CD4-positive, alpha-beta T cell treated with Interleukin-6 for 4 hours (primary cell): Measurements from ENCODE around the gene CRYGA.
"Not testable (repeated sequence)": the region's sequence is repeated elsewhere in the genome, so short reads cannot be mapped to it uniquely, and the experiment has no call there.

ENCODE experiments used
- DNase-seq: peaks from one replicate; pipeline ENCODE4 v3.0.0-alpha.2; 2020; ENCODE audit warnings: mixed read lengths

The CRYGA gene

GRCh38 chr2:208164951-208165755 is 1.8 kb upstream of the CRYGA start:
- DNase-seq: no peak

DNA sequence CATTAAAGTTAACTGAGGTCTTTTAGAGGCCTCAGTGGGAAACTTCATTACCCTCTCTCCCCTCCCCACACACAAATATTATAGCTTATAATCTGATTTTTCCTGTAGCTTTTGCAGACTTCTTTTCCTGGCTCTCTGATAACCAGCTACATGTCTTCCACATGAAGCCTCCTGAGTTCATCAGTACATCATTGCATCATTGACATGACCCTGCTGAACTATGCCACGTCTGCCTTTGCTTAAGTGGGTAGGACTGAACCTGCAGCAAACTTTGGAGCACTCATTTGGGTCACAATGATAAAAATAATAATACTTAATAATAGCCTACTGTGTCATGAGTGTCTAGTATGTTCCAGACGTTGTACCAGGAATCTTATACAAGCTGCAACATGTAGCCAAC is 7.0 kb downstream of the CRYGA start:
- DNase-seq: no peak

- DNase-seq: no peak
Measured at GRCh38 chr2:208153156-208153555, 10.2 kb downstream of the CRYGA start.

GRCh38 chr2:208150956-208151355 is 12.4 kb downstream of the CRYGA start:
- DNase-seq: no peak

GRCh38 chr2:208150094-208150493 is 13.3 kb downstream of the CRYGA start:
- DNase-seq: no peak

DNA sequence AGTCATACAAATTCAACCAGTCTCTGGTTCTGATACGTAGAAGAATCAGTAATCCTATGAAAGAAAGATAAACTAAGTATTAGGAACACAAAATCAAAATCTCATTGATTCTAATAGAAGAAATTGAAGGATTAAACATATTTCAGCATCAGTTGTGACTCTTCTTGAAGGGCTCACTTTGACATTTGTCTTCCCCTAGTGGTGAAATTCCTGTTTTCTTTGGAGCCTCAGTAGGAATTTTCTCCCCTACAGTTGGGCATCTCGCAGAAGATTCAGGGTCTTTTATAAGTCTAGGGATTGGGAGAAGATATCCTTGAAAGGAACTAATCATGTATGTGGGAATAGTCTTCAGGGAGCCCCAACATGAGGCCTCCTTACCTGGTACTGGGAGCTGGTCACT is 14.6 kb downstream of the CRYGA start:
- DNase-seq: no peak

DNA sequence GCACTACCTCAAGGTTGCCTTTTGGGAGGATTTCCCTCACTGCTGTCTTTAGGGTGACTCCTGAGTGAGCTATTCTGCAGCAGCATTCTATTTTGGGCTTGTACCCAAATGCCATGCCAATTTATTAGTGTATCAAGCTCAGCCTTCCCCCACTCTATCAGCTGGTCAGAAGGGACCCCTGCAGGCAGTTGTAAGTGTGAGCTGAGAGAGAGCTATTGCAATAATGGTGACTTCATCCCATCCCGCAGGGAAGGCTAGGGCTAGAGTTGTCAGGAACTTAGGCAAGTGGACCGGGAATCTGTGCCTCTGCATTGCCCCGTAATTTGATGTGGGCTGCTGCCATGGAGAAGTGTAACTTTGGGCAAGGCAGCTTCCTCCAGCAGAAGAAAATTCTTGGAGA is 15.6 kb downstream of the CRYGA start:
- no peak for DNase-seq

- DNase-seq: no peak
Measured at GRCh38 chr2:208147008-208147407, 16.4 kb downstream of the CRYGA start.

GRCh38 chr2:208146006-208146405 is 17.4 kb downstream of the CRYGA start, which contains the start of gene CRYGB:
Gene CRYGB, minus strand, starts transcription at chr2:208146158. Its CDS starts 38 bp downstream, at chr2:208146120.
- no peak for DNase-seq

DNA sequence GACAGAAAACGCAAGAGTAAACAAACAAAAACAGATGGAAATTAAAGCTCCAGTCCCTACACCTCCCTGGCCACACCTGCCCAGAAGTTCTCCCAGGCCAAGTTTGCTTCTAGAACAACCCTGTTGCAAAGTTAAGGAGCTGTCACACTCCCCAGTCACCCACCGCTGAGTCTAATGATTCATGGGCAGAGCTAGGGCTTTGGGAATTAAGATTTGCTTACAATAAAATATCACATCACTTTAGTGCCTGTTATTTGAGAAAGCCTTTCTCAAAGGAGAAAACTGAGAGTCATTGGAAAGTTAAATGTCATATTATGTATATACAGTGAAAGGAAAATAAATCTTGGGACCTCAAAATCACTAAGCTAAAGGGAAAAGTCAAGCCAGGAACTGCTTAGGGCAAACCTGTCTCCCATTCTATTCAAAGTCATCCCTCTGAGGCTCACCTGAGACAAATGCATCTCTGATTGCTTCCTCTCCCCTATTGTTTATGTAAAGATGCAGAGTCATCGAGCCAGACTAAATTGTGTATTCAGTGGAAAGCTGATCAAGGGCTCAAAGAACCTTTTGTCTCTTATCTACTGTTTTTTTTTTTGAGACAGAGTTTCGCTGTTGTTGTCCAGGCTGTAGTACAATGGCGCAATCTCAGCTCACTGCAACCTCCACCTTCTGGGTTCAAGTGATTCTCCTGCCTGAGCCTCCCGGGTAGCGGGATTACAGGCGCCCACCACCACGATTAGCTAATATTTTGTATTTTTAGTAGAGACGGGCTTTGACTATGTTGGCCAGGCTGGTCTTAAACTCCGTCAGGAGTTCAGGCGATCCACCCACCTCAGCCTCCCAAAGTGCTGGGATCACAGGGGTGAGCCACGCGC is 20.2 kb downstream of the CRYGA start:
- DNase-seq: no peak

DNA sequence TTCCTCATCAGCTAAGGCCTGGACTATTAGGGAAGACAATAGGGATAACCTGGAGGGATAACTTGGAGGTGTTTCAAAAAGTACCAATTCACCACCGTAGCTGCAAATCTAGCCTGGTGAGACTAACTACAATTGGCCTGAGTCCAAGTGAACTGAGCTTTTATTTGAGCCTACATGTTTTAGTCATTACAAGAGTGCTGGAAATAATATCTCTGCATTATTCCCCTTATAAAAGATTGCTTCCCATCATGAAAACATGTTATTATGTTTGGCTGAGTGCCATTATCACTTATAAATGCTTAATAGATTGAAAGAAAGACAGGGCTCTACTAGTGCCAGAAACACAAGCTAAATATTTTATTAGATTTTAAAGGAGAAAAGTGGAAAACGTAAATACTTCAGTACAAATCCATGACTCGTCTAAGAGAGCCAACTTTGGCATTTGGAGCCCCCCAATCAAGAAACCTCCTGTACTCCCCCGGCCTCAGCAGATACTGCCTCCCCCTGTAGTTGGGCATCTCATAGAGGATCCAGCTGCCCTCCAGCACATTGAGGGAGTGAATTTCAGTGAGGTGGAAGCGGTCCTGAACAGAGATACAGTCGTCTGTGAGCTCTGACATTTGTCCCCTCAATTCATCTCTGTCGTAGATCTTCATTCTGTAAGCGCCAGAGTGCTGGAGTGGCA is 21.0 kb downstream of the CRYGA start:
- DNase-seq: no peak

DNA sequence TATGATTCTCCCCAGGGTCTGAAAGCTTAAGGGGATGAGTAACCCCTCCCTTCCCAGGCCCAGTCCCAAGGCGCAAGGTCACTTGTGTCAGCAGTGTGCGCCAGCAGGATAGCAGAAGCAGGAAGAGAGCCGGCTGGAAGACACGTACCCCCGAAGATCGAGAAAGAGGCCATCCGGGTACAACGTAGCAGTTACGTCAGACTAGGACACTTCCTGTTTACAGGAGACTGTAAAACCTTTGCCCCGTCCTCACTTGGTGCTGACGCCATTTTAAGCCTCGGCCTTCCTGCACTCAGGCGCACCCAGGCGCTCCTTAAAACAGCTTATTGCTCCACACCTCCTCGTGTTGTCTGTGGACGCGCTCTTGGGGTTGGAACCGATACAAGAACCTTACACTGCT is 23.9 kb downstream of the CRYGA start:
- no peak for DNase-seq

DNA sequence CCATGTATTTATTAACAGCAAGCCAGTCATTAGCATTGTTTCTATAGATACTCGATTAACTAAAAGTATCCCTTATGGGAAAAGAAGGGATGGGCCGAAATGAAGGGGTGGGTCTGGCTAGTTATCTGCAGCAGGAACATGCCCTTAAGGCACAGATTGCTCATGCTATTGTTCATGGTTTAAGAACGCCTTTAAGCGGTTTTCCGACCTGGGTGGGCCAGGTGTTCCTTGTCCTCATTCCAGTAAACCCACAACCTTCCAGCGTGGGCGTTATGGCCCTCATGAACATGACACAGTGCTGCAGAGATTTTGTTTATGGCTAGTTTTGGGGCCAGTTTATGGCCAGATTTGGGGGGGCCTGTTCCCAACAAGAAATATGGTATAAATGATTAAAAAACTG is 25.1 kb downstream of the CRYGA start:
- not testable (repeated sequence) for DNase-seq

DNA sequence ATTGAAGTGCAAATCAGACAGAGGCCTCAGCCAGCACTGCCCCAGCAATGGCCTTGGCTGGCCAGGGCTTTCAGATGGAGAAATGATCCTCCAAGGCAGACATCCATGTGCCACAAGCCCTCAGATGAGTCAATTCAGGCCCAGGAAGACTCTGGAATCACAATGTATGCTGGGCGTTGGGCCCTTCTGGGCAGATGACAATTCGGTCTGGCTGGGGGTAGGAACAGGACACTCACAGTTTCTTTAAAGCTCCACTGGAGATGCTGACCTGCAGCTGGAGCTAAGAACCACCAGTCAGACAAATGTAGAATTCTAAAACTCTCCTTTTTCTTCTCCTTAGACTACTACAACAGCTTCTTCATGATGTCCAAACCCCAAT is 26.7 kb downstream of the CRYGA start:
- no peak for DNase-seq

- no peak for DNase-seq
Measured at GRCh38 chr2:208135794-208136715, 27.3 kb downstream of the CRYGA start.

- no peak for DNase-seq
Measured at GRCh38 chr2:208134928-208135586, 28.3 kb downstream of the CRYGA start.

GRCh38 chr2:208130712-208131110 is 32.7 kb downstream of the CRYGA start:
- DNase-seq: no peak

DNA sequence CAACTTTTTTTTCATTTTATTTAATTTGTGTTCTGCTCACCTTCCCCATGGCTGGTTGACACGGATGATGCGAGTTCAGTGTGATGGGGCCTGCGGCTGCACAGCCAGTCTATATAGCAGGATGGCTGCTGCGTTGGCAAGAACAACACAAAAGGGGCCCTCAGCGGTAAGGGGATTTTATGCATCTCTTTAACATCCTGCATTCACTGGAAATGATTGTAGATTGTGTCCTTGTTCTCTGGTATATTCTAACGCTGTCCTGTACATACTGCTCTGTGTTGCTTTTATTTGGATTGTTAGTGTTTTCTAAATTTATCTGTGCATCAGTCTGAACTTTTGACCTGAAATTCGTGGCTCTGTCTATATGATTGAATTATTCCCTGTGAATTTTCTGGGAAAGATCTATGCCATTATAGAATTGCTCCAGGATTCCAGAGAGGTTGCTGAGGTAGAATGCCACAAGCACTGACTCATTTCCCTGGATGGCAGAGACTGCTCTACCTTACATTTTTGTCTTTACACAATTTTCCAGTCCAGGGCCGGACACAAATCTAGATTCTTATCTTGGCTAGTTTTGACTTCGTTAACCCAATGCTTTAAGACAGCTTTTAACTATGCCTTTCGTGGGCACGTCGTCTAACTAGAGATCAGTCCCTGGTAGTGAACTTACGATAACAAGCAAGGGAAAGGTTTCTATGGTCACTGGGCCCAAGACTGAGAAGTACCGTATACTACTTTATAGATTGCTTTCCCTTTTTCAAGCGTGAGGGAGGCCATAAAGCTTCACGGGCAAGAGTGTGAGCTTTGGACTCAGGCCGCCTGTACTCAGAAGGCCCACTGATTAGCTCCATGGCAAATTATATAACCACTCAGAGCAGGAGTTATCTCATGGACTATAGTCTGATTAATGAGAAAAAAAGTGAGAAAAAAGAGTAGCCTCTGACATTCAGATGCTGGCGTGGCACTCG is 33.4 kb downstream of the CRYGA start, which contains the start of gene CRYGC:
TSS of gene CRYGC (minus strand) at position 85 of the 968 bp plus-strand sequence. CDS start at position 49, 36 bp downstream.
- DNase-seq: no peak

- DNase-seq: no peak
Measured at GRCh38 chr2:208128136-208128535, 35.3 kb downstream of the CRYGA start.

DNA sequence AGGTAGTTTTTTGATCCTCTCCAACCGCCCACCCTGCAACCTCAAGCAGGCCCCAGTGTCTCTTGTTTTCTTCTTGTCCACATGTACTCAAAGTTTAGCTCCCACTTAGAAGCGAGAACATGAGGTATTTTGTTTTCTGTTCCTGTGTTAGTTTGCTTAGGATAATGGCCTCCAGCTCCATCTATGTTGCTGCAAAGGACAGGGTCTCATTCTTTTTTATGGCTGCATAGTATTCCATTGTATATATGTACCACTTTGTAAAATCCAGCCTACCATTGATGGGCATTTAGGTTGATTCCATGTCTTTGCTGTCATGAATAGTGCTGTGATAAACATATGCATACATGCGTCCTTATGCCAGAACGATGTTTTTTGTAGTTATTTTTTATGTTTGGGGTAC is 36.3 kb downstream of the CRYGA start:
- DNase-seq: no peak
